Caco-2 (cell line): ENCODE data around the gene KIRREL3. TPM values are rescaled to one million over a fixed set of nuclear protein-coding genes. Genes with fewer than 3 reads are reported as not detected.

Experiments
- BruUV-seq: library from RNA; stranded (reverse); fragments of 400-500 nt; replicated peaks from 2 replicates; lab custom pipeline; 2021; lab: Mats Ljungman, UMichigan
- CTCF ChIA-PET: fragments of 300-600 bp; sonication (Branson Sonifier 250); formaldehyde crosslinking; loops from one replicate; lab custom pipeline; 2022; ENCODE audit warnings: antibody characterized with exemption; lab: Charles Lee
- POLR2A ChIA-PET: fragments of 300-600 bp; sonication (Branson Sonifier 250); formaldehyde crosslinking; loops from one replicate; lab custom pipeline; 2022; ENCODE audit warnings: antibody characterized with exemption; lab: Charles Lee
- DNase-seq, 2 experiments: peaks; one replicate each; pipeline versions ENCODE4 v3.0.0 to v3.0.0-alpha.2; 2020 to 2022
- H3K27me3 ChIP-seq: replicated peaks from 2 replicates; pipeline ENCODE4 v1.6.0; 2011; ENCODE audit warnings: low read length; ENCODE audit not compliant: control insufficient read depth, insufficient read depth
- H3K36me3 ChIP-seq: 2 replicates; pipeline ENCODE4 v1.5.1; 2011; ENCODE audit warnings: low read length; ENCODE audit not compliant: control insufficient read depth, insufficient read depth
- H3K4me1 ChIP-seq: fragments of 250-450 bp; sonication (Bioruptor Pico); 2 replicates; pipeline ENCODE4 v1.5.1; 2020; ENCODE audit warnings: mild to moderate bottlenecking
- H3K4me3 ChIP-seq: 2 replicates; pipeline ENCODE4 v1.5.1; 2011; ENCODE audit warnings: low read depth, mild to moderate bottlenecking, control low read depth, low read length
- H3K9me3 ChIP-seq: fragments of 250-450 bp; sonication (Bioruptor Pico); 2 replicates; pipeline ENCODE4 v1.5.1; 2020; ENCODE audit warnings: mild to moderate bottlenecking, moderate library complexity
- H3K27ac Mint-ChIP-seq: one replicate; pipeline ENCODE4 v1.8.0; 2022; ENCODE audit warnings: mixed read lengths; ENCODE audit not compliant: unreplicated experiment
- H3K27me3 Mint-ChIP-seq: one replicate; pipeline ENCODE4 v1.8.0; 2022; ENCODE audit warnings: mixed read lengths; ENCODE audit not compliant: insufficient read depth, unreplicated experiment
- H3K36me3 Mint-ChIP-seq: one replicate; pipeline ENCODE4 v1.8.0; 2022; ENCODE audit warnings: mild to moderate bottlenecking, mixed read lengths; ENCODE audit not compliant: insufficient read depth, unreplicated experiment
- H3K4me1 Mint-ChIP-seq: one replicate; pipeline ENCODE4 v1.8.0; 2022; ENCODE audit warnings: low read depth, mixed read lengths; ENCODE audit not compliant: unreplicated experiment
- H3K4me3 Mint-ChIP-seq: one replicate; pipeline ENCODE4 v1.8.0; 2022; ENCODE audit warnings: mild to moderate bottlenecking, moderate library complexity, mixed read lengths; ENCODE audit not compliant: unreplicated experiment
- H3K9me3 Mint-ChIP-seq: one replicate; pipeline ENCODE4 v1.8.0; 2022; ENCODE audit warnings: mixed read lengths; ENCODE audit not compliant: unreplicated experiment
- intact Hi-C: fragments of 100-400 bp; cut with micrococcal nuclease; formaldehyde crosslinking; loops from one replicate; pipeline ENCODE4 v1.10.0; 2022; ENCODE audit not compliant: unreplicated experiment
- total RNA-seq: library from RNA; stranded (reverse); gene quantifications from 2 replicates; pipeline ENCODE4 v1.2.3, GENCODE V29; 2022
- TF ChIP-seq, protein P1 (sequence below), 2 experiments: fragments of 200-600 bp in 1 of 2; IDR thresholded peaks; 1 replicate in 1 of 2; 2 replicates in 1 of 2; pipeline versions ENCODE4 v1.5.1 to v1.8.0; 2011 to 2022; ENCODE audit warnings: antibody characterized with exemption in 1 of 2, control low read depth in 1 of 2, inconsistent platforms in 1 of 2, low read depth in 1 of 2, low read length in 1 of 2, mild to moderate bottlenecking in 1 of 2, moderate library complexity in 1 of 2; ENCODE audit not compliant: insufficient read depth in 1 of 2, severe bottlenecking in 1 of 2, unreplicated experiment in 1 of 2

KIRREL3 gene
- total RNA-seq, 1 experiment from 2014 or later, result not detected

DNA sequence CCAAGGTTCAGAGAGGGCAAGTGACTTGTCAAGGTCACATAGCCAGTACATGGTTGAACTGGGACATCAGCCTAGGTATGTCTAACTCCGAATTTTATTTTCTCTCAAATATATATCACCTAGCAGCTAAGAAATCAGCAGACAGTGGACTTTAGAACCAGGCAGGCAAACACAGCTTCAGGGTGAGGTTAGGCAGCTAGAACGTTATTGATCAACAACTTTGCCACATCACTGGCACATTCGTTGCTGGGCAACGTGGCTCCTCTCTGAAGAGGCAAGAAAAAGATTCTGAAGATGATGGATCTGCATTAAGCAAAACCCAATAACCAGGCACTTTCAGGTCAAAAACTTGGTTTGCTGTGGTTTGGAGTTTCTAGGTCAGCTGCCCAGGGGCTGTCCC is 258.0 kb downstream of the KIRREL3 start:
- Histone ChIP-seq H3K27me3 (no peaks in the 10 kb centered on the region; the same call in 1 of the 2 replicates), H3K4me1 (no peaks in the 10 kb centered on the region), H3K9me3 (no peaks in the 10 kb centered on the region), H3K36me3 (no peaks in the 10 kb centered on the region), H3K4me3 (no peak overlapping the region)
- DNase-seq, result no peak
- BruUV-seq, result no TSS peak
- H3K4me3 Mint-ChIP-seq, result no peak overlapping the region
- no peaks in the 10 kb centered on the region for H3K36me3 Mint-ChIP-seq
- no peaks in the 10 kb centered on the region for H3K4me1 Mint-ChIP-seq
- intact Hi-C loops, result no loop called here
- H3K27ac Mint-ChIP-seq, result no peak overlapping the region
- TF ChIP-seq, protein P1, sequence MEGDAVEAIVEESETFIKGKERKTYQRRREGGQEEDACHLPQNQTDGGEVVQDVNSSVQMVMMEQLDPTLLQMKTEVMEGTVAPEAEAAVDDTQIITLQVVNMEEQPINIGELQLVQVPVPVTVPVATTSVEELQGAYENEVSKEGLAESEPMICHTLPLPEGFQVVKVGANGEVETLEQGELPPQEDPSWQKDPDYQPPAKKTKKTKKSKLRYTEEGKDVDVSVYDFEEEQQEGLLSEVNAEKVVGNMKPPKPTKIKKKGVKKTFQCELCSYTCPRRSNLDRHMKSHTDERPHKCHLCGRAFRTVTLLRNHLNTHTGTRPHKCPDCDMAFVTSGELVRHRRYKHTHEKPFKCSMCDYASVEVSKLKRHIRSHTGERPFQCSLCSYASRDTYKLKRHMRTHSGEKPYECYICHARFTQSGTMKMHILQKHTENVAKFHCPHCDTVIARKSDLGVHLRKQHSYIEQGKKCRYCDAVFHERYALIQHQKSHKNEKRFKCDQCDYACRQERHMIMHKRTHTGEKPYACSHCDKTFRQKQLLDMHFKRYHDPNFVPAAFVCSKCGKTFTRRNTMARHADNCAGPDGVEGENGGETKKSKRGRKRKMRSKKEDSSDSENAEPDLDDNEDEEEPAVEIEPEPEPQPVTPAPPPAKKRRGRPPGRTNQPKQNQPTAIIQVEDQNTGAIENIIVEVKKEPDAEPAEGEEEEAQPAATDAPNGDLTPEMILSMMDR (IDR thresholded peaks at IDR 0.05; ENCODE audit: insufficient read depth in 1 of 2, low read depth in 1 of 2, low read length in 1 of 2, severe bottlenecking in 1 of 2, unreplicated experiment in 1 of 2), result no peak
- POLR2A ChIA-PET, result no interaction called here
- H3K27me3 Mint-ChIP-seq, result peaks cover 27% of the 10 kb centered on the region
- H3K9me3 Mint-ChIP-seq, result no peaks in the 10 kb centered on the region
- CTCF ChIA-PET, result no interaction called here

DNA sequence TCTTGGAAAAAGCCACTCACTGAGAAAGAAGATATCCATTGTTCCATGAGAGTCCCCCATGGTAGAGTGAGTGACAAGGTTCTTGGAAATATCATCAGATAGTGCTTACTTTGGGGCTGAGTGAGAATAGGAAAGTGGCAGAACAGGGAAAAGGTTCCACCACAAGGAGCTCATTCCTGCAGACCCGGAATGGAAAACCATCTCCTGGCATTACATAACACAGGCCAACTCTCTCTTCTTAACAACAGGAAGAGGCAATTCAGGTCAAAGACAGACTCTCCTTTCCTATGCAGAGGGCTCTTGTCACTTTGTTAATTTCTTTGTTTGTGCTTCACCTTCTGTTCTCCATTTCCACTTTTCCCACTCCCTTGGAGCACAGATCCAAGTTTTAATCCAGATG is 259.7 kb downstream of the KIRREL3 start:
- DNase-seq, result no peak

DNA sequence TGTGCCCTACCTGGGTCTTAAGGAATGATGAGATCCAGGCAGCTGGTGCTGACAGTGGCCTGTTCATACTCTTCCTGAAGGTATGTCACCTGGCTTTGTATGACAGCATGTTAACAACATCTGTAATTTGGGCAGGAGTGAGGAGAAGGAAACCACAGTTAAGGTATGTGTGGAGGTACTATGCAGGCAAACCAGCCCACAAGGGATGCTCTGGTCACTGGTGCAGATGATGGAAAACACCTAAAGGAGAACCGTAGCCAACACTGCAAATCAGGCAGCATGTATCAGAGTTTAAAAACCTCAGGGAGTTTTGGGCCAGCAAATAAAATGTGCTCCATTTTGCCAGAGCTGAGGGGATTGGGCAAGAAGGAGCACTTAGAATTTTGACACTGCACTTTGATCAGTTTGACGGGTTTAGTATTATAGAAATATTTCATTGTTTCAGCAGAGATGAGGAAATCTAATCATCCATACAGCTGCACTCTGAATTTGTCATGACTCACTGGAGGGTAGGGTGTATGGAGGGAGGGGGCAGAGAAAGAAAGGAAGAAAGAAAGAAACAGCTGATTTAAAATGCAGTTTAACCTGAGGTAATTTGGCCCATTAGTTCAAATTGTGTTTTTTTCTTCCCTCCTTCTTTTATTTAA is 260.9 kb downstream of the KIRREL3 start:
- Histone ChIP-seq H3K36me3 (no peaks in the 10 kb centered on the region), H3K9me3 (no peaks in the 10 kb centered on the region), H3K27me3 (peaks cover 3% of the 10 kb centered on the region), H3K4me3 (no peak overlapping the region), H3K4me1 (no peaks in the 10 kb centered on the region)
- ChIA-PET POLR2A (no interaction called here), CTCF (no interaction called here)
- DNase-seq, result no peak
- Mint-ChIP-seq H3K4me1 (no peaks in the 10 kb centered on the region), H3K4me3 (no peak overlapping the region), H3K27ac (no peak overlapping the region), H3K36me3 (no peaks in the 10 kb centered on the region), H3K27me3 (peaks cover 36% of the 10 kb centered on the region), H3K9me3 (no peaks in the 10 kb centered on the region)
- TF ChIP-seq, protein P1 (IDR thresholded peaks at IDR 0.05; ENCODE audit: insufficient read depth in 1 of 2, low read depth in 1 of 2, low read length in 1 of 2, severe bottlenecking in 1 of 2, unreplicated experiment in 1 of 2), result no peak
- no TSS peak for BruUV-seq
- intact Hi-C loops, result no loop called here

More for the DNA sequence above, 259.7 kb downstream of the KIRREL3 start:
- Mint-ChIP-seq H3K4me1 (no peaks in the 10 kb centered on the region), H3K27ac (no peak overlapping the region), H3K27me3 (peaks cover 32% of the 10 kb centered on the region), H3K9me3 (no peaks in the 10 kb centered on the region), H3K4me3 (no peak overlapping the region), H3K36me3 (no peaks in the 10 kb centered on the region)
- ChIA-PET CTCF (no interaction called here), POLR2A (no interaction called here)
- no TSS peak for BruUV-seq
- intact Hi-C loops, result no loop called here
- Histone ChIP-seq H3K4me3 (no peak overlapping the region), H3K4me1 (no peaks in the 10 kb centered on the region), H3K9me3 (no peaks in the 10 kb centered on the region), H3K36me3 (no peaks in the 10 kb centered on the region), H3K27me3 (no peaks in the 10 kb centered on the region; the same call in 1 of the 2 replicates)
- TF ChIP-seq, protein P1 (IDR thresholded peaks at IDR 0.05; ENCODE audit: insufficient read depth in 1 of 2, low read depth in 1 of 2, low read length in 1 of 2, severe bottlenecking in 1 of 2, unreplicated experiment in 1 of 2), result no peak
